HG03196 (cell line): Measurements from ENCODE around the gene KCNMA1.
"Not testable (repeated sequence)": the region's sequence is repeated elsewhere in the genome, so short reads cannot be mapped to it uniquely, and the experiment has no call there.

ENCODE experiments used
- ATAC-seq: cut with Tn5 transposase; IDR thresholded peaks from one replicate; pipeline ENCODE4 v1.9.1; 2021; ENCODE audit not compliant: unreplicated experiment

Gene KCNMA1

DNA sequence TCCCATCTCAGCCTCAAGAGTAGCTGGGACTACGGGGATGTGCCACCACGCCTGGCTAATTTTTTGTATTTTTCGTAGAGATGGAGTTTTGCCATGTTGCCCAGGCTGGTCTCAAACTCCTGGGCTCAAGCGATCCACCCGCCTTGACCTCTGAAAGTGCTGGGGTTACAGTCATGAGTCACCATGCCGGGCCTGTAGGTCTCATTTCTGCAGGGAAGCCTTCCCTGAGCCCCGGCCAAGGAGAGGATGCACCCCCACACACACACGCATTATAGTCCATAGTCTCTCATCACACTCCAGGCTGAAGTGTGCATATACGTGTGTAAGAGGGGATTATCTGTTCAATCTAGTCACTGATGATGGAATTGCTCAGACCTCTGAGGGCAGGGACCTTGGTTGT, 29.3 kb downstream of the KCNMA1 start:
- no peak for ATAC-seq

DNA sequence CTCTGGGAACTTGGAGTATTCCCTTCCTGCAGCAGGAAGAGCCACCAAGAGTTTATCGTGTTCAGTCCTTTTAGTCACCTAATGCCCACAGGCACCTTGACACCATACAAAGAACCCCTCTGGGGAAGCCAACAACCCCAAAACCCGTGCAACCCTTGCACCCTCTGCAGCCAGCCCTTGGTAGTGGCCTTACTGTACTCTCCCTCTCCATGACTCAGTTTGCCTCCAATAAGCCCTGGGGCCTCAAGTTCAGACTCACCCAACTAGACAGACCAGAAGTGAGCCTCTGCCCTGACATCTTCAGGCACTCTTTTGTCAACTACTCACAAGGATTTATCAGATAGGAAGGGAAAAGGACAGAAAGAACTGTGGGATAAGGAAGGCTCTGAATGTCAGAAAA, 30.9 kb downstream of the KCNMA1 start:
- ATAC-seq, result no peak

DNA sequence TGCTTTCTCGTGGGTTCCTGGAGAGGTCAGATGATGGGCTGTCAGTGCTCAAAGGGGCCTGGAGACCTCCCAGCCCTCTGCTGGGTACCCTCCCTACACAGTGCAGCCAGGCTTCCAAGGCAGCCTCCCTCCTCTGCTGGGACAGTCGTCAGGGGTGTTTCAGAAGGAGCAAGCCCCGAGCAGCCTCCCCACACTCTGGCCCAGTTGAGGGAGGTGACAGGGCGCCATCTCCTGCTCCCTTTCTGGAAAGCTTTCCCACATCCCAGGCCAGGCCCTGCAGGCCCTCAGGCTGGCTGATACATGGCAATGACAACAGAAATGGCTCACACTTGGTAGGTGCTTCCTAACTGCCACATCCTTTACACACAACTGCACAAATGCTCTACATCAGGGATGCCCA, 32.1 kb downstream of the KCNMA1 start:
- ATAC-seq, result no peak

DNA sequence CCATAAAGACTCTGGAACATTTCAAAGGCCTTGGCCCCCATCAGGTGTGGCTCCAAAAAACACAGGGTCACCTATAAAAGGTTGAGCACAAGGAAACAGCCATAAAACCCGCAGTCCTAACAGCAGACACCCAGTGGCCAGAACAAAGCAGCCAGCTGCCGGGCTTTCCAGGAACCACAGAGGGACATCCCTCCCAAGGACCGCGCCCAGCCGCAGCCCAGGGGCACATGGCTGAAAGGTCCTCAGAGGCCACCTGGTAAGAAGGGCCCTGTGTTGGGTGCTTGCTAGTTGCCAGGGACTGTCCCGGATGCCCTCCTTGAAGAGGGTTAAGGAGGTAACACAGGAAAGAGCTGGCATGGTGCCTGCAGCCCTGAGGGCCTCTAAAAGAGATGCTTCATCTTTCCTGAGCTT, 32.7 kb downstream of the KCNMA1 start:
- ATAC-seq, result no peak

DNA sequence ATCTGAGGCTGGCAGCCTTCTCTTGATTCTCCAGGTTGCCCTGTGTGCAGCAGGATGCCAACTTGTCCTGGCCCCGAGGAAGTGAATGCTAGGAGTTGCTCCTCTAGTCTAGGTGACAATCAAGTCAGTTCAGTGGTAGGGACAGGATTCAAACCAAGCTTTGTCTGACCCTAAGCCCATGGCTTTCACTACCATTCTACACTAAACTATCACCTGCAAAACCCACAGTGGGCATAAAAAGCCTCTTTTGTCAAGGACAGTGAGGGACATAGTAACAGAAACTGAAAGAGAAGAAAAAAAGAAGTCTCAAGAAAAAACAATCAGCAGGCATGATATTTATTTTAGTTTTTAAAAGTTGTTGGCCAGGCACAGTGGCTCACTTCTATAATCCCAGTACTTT, 33.5 kb downstream of the KCNMA1 start:
- ATAC-seq, result no peak

DNA sequence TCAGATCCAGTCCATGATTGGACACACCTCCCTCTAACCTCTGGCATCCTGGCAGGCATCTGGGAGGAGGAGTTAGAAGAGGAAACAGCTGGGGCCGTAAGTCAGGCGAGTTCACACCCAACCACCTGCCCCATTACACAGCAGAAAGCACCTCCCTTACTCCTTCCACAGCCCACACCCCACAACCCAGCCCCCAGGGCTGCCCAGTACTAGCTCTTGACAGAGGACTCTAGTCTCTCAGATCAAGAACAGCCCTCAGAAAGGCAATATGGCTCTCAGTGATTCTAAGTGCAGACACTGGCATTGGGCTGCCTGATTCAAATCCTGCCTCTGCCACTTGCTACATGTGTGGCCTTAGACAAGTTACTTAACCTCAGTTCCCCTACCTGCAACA, 34.1 kb downstream of the KCNMA1 start:
- ATAC-seq, result no peak

DNA sequence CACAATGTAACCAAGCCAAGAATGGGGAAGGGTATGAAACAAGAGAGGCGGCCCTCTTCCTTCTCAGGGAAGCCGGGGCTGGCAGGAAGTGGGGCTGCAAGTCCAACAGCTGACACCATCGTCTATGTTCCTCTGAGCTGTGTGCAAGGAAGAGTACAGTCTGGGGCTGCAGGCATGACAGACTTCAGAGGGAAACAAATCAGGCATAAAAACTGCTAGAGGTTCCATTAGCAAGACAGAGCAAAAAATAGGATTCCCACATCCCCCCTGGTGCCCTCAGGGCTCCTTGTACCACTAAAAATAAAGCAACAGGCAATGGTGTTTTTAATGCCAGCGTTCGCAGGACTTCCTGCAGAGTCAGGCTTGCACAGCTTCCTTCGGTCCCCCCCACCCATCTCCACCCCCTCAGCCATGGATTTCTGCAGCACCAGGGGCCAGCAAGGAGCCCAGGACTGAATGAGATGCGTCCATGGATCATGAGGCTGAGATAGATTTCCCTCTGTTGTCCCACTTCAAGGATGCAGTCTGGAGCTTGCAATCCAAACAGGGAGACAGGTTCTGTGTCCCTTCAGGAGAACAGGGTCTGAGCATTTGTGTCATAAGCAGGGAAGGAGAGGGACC, 34.6 kb downstream of the KCNMA1 start:
- ATAC-seq, result no peak

DNA sequence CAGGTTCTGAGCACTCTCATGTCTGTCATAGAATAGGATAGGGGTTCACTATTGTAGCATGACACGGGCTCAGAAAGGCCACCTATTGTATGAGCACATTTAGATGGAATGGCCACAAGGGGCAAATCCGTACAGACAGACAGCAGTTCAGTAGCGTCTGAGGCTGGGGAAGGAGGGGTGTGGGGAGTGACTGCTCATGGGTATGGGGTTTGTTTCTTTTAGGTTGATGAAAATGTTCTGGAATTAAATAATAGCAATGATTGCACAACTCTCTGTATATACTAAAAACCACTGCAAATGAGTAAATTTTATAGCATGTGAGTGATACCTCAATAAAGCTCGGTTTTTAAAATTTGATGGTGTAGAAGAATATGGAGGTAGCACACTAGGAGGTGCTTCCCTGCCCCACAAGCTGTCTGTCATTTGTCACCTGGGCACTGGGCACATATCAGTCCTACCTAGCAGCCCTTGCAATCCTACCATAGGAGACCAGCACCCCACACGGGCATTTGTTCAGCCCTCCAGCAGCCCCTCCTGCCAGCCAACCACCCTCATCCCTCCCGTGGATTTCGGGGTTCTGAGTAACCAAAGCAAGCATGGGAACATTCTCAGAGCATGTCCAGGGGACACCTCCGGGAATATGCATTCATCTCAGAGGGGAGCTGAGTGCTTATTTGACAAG, 35.2 kb downstream of the KCNMA1 start:
- no peak for ATAC-seq

DNA sequence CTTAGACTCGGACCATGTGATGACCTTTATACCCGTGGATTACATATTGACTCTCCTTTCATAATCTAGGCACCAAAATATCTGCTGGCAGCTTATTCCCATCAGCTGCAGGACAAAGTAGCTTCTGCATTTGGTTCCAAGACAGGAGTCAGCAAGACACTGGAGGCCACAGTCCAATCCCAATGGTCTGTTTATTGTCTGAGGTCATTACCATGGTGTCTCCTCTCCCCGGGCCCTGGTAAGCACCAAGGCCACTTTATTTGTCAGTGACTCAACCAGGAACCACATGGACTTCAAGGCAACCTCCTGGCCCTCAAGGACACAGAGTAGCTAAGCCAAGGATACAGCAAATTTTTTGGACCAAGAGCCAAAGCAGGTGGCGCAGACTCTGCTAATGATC, 36.1 kb downstream of the KCNMA1 start:
- ATAC-seq, result no peak

DNA sequence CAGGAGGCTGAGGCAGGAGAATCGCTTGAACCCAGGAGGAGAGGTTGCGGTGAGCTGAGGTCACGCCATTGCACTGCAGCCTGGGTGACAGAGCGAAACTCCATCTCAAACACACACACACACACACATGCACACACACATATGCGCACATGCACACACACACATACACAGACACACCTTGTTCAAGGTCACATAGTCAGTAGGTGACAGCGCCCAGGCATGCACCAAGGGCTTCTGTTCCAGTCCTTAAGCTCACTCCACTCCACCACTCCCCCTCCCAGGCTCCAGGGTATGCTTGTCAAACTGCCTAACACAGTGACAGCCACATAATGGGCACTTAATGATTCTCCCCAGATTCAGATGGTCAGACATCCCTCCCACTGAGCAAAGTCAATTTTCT, 37.0 kb downstream of the KCNMA1 start:
- no peak for ATAC-seq

DNA sequence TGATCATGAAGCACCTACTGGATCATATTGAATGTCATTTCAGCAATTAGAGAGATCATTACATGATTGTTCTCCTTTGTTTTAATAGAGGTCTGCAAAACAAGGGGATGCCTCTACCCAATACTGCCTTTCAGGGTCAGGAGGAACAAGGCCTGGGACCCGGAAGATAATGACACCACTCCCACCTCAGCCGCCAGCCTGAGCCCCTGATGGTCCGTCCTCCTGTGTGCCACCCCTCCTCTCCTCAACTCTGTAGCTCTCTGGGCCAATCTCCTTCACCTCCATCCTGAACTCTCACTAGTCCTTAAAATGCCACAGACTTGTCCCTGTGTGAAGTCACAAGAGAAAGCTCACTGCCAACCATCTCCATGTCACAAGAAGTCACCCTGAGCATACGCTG, 38.0 kb downstream of the KCNMA1 start:
- ATAC-seq, result no peak

DNA sequence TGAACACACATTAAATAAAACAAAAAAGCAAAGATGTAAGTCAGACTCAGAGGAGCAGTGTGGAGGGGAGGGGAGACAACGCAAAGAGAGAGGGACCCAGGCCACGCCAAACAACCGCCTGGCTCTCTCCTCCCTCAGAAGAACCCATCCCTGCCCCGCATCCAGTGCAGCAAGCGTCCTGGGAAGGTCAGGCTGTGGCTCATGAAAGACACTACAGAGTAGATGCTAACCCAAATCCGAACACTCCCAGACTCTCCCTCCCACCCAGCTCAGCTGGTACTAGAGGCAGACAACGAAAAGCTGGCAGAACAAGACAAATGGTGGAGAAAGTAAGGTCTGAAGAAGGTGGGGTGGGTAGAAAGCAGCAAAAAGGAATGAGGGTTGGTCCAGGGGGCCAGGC, 39.0 kb downstream of the KCNMA1 start:
- no peak for ATAC-seq

DNA sequence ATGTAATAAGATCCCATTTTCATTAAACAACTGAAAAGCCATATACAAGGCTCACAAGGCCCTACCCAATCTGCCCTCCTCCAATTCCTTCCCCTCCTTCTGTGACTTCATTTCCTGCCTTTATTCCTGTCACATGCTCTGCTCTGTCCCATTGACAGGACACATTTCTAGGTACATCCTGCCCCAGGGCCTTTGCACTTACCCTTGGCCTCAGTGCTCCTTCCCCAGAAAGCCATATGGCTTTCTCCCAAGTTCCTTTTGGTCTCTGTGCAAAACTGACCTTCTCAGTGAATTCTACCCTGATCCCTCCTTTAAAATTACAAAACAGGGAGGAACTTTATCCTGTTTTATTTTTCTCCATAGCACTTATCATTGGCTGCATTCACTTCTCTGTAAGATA, 40.0 kb downstream of the KCNMA1 start:
- no peak for ATAC-seq

DNA sequence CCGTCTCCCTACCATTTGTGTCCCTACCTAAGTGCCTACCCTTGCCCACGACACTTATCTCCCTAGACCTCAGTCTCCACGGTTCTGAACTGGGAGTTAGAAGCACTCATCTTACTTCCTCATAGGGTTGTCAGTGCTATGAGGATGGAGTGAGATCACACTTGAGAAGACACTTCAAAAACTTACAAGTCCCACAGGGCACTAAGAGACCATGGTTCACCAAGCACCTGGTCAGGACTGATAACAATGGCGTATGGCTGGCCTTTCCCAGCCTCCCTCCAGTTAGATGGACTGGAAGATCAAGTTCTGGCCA, 43.2 kb downstream of the KCNMA1 start:
- ATAC-seq, result no peak

DNA sequence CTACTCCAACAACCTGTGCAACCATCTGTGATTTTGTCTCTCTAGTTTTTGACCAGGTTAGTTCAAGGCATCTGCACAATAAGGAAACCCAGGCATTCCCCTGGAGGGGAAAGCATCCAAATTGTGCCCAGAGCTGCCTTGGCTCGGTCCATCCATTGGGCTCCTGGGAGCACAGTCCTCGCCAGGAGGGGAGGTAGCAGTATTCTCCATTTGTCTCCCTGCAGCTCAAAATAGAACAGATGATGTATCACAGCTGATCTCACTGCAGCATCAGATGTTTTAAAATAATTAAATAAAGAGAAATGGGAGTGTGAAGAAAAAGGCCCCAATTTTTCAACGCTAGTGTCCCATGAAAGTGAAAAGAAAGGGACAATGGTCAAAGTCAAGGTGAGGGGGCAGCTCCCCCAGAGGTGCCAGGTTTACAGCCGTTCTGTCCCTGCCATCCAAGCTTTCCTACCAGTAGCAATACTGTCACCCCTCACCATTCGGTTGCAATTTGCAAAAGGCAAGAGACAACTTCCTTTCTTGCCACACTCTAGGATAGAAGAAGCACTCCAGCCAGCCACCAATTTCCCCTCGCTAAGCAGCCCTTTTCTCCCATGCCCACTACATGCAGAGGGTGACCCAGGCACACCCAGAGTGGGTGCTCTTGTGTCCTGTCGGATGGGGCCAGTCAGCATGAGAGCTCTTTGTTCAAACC, 43.7 kb downstream of the KCNMA1 start:
- ATAC-seq, result no peak

DNA sequence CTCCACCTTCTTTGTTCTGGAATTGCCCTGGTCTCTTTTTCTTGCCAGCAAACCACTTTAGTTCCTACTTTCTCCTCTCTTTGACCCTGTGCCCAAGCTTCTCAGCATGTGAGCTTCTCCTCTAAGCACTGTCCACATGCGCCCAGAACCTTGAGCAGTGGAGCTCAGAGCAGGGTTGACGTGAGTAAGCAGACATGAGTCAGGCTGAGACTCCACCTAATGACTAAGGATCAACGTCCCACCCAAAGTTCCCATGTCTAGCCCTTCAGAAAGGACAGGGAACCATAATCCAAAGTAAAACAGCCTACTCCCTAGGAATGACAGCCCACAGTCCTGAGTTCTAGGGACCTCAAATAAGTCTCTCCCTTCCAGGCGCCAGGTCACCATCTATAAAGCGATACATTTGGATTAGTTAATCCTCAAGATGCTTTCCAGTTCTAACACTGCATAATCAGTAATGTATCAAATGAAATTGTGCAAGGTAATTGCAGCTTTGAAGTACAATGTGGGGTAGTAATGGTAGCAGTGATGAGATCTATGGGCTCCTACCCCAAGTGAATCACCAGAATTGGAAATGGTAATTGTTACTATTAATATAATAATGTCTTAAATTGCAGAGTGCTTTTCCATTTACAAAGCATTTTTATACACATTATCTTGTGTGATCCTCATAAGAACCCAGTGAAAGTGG, 44.5 kb downstream of the KCNMA1 start:
- no peak for ATAC-seq

DNA sequence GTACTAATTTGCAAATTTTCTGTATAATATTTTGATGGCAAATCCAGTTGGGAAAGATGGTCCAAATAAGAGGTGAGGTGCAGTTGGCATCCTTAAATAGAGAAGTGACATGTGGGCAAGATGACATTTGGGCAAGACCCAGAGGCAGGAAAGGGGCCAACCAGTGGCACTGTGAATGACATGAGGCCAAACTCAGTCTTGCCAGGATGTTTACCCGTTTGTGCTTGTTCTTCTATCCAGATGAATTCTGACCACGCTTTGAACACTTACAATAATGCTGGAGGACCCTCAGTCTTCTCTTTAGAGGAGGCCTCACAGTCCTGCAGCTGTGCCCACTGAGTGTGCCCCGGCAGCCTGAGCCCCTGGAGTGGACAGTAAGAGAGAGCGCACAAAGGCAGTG, 45.1 kb downstream of the KCNMA1 start:
- no peak for ATAC-seq

DNA sequence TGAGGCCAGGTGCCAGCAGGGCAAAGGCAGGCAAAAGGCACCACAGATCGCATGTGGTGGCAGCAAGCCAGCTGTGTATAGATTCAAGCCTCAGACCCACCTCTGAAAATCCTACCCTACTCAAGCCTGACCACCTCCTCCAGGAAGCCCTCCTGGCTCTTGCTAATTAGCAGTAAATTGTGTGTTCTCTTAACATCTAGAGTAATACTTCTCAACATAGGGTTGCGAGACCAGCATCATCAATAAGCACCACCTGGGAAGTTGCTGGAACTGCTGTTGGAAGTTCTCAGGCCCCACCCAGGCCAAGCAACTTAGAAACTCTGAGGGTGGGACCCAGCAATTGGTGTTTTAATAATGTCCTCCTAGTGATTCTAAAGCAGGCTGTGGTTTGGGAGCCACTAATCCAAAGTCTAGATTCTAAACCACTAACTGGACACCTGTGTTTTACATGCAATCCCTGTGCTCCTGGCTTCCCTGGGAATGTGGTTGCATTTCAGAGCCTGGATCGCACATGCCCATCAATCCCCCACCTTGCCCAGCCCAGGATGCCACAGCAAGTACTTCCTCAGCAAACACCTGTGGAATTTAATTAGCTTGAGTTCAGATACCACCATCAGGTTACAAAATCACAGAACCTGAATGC, 46.2 kb downstream of the KCNMA1 start:
- no peak for ATAC-seq

DNA sequence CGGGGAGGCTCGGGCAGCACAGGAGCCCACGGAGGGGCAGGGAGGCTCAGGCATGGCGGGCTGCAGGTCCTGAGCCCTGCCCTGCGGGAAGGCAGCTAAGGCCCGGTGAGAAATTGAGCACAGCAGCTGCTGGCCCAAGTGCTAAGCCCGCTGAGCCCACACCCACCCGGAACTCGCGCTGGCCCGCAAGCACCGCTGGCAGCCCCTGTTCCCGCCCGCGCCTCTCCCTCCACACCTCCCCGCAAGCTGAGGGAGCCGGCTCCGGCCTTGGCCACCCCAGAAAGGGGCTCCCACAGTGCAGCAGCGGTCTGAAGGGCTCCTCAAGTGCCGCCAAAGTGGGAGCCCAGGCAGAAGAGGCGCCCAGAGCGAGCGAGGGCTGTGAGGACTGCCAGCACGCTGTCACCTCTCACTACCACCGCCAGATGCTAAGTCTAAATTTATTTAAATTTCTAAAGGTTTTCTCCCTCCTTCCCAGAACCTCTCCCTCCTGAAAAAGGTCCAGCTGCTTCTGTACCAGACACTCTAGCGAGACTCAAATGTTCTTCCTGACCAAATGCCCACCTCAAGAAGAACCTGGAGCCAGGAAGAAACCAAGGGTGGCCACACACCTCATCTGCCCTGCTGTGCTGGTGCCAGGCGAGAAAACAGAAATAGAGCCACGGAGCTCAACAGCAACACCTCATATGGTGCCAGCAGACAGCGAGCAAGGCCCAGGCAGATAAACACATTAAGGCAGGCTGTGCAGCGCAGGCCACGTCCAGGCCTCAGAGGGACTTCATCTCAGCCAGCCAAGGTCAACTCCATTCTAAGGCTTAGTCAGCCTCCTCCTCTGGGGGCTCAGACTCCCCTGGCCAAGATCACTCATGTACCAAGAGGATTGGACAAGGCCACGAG, 47.0 kb downstream of the KCNMA1 start:
- no peak for ATAC-seq

DNA sequence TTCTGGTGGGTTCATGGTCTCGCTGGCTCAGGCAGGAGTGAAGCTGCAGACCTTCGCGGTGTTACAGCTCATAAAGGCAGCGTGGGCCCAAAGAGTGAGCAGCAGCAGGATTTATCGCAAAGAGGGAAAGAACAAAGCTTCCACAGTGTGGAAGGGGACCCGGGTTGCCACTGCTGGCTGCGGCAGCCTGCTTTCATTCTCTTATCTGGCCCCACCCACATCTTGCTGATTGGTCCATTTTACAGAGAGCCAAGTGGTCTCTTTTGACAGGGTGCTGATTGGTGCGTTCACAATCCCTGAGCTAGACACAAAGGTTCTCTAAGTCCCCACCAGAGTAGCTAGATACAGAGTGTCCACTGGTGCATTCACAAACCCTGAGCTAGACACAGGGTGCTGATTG, 47.9 kb downstream of the KCNMA1 start:
- ATAC-seq, result not testable (repeated sequence)

DNA sequence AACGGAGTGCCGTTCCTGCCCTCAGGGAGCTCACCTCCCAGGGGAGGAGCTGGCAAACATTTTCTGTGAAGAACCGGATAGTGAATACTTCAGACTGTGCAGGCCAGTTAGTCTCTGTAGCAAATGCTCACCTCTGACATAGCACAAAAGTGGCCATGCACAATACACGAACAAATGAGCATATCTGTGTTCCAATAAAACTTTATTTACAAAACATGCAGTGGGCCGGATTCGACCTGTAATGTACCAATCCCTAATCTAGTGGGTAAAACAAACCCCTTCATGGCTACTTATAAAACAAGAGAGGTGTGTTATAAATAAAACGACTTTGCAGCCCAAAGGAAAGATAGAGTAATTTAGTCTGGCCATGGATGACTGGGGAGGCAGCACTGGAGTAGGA, 48.7 kb downstream of the KCNMA1 start:
- no peak for ATAC-seq
